ENCODE data around the gene RANBP3.

Gene RANBP3

DNA sequence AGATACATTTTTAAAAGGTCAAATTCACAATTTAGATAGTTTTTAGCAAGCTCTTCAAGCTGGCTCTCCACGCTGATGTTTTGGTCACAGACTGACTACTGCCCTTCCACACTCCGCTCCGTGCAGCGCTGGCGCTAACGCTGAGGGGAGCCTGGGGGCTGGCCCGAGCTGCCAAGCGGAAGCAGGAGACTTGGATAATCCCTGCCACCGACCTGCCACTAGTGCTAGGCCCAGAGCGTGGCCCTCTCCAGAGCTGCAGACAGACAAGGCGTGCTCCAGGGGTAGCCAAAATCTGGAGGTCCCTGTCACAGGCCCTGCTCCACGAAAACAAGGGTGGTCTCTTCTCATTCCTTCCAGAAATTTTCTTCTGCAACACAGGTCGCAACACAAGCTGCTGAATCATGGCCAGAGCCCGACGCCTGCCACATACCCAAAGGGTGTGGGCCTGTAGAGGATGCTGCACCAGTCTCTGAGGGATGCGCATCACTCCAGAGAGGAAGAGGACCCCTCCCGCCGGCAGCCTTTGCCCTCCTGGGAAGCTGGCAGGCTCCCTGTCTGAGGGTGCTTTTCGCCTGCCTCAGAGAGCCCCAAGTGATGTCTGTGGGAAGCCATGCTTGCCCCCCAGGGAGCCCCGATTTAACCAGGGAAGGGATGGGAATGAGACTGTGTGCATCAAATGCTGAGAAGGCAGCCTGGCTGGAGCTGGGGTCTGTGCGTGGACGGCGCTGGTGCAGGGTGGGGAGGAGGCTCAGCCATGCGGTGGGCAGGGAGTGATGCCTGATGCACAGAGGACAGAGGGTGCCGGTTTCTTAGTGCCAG is 42.3 kb downstream of the RANBP3 start:
- no peak for TF ChIP-seq ZFX (IDR thresholded peaks at IDR 0.05; ENCODE audit: borderline replicate concordance)
- TF ChIP-seq, protein P1, sequence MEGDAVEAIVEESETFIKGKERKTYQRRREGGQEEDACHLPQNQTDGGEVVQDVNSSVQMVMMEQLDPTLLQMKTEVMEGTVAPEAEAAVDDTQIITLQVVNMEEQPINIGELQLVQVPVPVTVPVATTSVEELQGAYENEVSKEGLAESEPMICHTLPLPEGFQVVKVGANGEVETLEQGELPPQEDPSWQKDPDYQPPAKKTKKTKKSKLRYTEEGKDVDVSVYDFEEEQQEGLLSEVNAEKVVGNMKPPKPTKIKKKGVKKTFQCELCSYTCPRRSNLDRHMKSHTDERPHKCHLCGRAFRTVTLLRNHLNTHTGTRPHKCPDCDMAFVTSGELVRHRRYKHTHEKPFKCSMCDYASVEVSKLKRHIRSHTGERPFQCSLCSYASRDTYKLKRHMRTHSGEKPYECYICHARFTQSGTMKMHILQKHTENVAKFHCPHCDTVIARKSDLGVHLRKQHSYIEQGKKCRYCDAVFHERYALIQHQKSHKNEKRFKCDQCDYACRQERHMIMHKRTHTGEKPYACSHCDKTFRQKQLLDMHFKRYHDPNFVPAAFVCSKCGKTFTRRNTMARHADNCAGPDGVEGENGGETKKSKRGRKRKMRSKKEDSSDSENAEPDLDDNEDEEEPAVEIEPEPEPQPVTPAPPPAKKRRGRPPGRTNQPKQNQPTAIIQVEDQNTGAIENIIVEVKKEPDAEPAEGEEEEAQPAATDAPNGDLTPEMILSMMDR (IDR thresholded peaks at IDR 0.05), result no peak
- no peak overlapping the region for H3K27ac ChIP-seq

DNA sequence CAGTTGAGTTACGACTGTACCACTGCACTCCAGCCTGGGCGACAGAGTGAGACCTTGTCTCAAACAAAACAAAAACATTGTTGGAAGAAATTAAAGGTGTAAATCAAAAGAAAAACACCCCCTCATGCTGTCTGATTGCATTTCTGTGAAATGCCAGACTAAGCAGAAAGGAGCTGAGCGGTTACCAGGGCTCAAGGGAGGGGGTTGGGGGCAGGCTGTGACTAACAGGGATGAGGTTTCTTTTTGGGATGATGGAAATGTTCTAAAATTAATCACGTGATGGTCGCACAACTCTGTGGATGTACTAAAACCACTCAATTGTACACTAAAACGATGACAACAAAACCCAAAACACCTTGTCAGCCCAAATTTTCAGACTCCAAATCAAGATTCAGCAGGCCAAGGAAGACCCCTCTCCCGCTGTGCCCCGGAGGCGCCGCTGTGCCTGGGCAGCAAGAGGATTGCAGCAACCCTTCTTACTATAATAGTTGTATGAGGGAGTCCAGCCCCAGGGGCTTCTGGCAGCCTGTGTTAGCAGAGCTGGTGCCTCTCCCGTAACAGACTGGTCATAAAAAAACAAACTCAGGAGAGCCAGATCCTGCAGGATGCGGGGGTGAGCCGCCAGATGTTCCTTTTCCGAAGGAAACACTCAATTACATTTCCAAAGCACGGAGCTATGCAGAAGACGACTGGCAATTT is 43.0 kb downstream of the RANBP3 start:
- no peak overlapping the region for H3K27ac ChIP-seq
- TF ChIP-seq ZFX (IDR thresholded peaks at IDR 0.05; ENCODE audit: borderline replicate concordance), result no peak
- TF ChIP-seq, protein P1 (IDR thresholded peaks at IDR 0.05), result no peak

DNA sequence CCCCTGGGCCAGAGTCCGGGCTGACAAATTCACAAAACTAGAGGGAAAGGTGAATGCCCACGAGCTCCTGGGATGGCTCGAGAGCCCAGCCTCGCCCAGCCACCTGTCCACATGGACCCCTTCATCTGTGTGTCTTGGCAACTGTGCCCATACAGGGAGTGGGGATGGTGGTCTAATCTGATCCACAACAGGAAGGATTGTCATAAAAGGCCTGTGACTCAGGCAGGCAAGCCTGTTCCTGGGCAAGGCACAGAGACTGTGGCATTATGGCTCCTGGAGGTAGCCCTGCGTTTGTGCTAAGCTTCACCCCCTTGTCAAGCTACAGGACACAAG is 43.9 kb downstream of the RANBP3 start:
- no peak overlapping the region for H3K27ac ChIP-seq
- no peak for TF ChIP-seq ZFX (IDR thresholded peaks at IDR 0.05; ENCODE audit: borderline replicate concordance)
- TF ChIP-seq, protein P1 (IDR thresholded peaks at IDR 0.05), result no peak

DNA sequence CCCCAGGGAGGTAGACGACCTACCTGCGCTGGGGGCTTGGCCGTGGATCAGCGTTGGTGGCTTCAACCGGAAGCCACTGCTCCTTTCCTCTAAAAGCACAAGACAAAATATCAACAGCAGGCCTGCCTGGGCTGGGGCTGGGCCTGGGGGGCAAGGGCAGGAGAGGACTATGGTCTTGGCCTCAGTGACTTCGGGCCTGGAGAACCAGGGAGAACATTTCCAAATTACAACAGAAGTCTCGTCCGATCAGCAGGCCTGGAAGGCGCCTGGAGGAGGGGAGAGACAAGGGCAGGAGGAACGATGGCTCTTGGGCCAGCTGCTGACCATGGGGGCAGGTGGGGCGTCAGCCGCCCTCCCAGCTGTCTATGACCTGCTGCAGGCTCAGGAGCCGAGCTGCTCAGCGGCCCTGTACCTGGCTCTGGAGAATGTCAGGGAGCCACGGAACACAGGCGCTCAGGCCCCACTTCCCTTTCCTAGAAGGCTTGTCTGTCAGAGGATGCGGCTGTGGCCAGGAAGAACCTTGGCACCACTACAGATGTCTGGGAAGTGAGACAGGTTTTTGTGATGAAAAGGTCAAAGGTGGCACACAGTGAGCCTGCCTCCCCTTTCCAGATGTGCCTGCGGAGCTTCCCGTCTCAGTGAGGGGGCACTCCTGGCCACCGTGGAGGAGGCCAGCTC is 44.4 kb downstream of the RANBP3 start:
- H3K27ac ChIP-seq, result no peak overlapping the region

DNA sequence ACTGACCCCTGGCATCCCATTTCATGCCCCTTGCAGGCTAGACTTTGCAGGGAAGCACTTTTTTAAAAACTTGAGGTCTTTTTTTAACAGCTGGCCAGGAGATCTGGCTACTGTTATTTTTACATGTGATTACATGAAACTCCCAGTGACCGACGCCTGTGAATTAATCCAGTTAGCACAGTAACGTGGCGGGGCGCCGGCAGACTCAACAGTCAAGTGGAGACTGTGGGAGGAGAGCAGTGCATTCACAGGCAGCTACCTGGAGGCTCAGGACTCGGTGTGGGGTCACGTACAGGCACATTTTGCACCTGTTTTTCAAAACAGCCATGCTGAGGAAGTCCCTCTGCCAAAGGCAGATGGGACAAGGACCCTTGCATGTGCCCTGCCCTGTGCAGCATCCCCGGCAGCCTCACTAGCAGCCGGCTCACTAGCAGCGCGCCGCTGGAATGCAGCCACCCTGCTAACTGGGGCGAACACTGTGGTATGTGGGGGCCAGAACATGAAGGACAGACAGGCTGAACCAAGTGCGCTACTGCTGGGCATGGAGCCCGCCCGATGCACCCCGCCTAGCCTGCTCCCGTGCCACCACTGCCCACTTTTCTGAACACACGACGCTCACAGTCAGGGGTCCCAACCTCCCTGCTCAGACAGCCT is 45.2 kb downstream of the RANBP3 start:
- no peak overlapping the region for H3K27ac ChIP-seq
- no peak for TF ChIP-seq ZFX (IDR thresholded peaks at IDR 0.05; ENCODE audit: borderline replicate concordance)
- TF ChIP-seq, protein P1 (IDR thresholded peaks at IDR 0.05), result no peak

More for the DNA sequence above, 44.4 kb downstream of the RANBP3 start:
- no peak for TF ChIP-seq ZFX (IDR thresholded peaks at IDR 0.05; ENCODE audit: borderline replicate concordance)
- TF ChIP-seq, protein P1 (IDR thresholded peaks at IDR 0.05), result no peak

DNA sequence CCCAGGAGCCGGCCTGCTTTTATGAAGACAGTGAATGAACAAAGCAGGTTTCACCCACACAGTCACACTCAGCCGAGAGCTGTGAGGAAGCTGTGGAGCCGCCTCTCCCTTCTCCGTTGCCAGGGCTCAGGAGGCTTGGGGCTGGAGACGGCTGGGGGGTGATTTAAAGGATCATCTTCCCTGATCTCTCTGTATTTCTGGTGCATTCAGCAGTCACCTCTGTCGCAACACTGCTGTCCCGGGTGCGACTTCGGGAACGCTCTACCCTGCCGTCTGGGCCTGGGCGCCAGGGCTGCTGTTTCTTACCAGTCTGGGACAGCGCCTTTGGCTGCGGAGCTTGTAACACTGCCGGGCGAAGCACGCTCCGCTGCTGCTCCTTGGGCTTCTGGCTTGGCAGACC is 45.8 kb downstream of the RANBP3 start:
- no peak overlapping the region for H3K27ac ChIP-seq
- TF ChIP-seq, protein P1 (IDR thresholded peaks at IDR 0.05), result no peak
- no peak for TF ChIP-seq ZFX (IDR thresholded peaks at IDR 0.05; ENCODE audit: borderline replicate concordance)
